ENCODE results near the gene ADH5.

The ADH5 gene

DNA sequence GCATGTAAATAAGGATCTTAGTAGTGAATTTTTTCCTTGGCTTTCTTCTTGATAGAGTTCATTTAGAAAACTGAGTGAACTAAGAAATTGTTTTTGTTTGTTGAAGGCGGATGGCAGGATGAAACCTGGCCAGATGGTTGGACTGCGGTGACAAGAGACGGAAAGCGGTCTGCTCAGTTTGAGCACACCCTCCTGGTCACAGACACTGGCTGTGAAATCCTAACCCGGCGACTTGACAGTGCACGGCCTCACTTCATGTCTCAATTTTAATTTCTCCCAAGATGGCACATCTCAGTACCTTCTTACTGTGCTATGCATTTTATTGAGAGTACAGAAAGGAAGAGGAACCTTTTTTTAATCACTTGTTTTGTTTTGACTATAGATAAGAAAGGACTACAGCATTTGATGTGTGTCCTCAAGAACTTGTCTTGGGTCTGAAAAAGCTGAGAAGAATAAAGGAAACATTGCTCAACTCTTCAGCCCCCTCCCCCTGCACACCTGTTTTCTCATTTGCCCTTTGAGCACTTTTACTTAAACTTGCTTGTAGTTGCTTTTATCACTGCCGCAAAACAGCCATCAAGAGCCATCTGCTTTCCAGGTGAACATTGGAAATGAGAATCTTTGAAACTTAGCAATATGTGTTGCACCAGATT is 27.4 kb downstream of the ADH5 start:
- DNase-seq (ENCODE audit: low read depth), result no peak
- H3K4me3 ChIP-seq (ENCODE audit: low read depth, low read length), result no peak overlapping the region
- in situ Hi-C loops (cut with HindIII; ENCODE audit: low sequenced_read_pairs), result no loop called here
- TF ChIP-seq, protein P1, sequence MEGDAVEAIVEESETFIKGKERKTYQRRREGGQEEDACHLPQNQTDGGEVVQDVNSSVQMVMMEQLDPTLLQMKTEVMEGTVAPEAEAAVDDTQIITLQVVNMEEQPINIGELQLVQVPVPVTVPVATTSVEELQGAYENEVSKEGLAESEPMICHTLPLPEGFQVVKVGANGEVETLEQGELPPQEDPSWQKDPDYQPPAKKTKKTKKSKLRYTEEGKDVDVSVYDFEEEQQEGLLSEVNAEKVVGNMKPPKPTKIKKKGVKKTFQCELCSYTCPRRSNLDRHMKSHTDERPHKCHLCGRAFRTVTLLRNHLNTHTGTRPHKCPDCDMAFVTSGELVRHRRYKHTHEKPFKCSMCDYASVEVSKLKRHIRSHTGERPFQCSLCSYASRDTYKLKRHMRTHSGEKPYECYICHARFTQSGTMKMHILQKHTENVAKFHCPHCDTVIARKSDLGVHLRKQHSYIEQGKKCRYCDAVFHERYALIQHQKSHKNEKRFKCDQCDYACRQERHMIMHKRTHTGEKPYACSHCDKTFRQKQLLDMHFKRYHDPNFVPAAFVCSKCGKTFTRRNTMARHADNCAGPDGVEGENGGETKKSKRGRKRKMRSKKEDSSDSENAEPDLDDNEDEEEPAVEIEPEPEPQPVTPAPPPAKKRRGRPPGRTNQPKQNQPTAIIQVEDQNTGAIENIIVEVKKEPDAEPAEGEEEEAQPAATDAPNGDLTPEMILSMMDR (IDR thresholded peaks at IDR 0.05; ENCODE audit: low read depth, low read length, missing control alignments), result no peak

DNA sequence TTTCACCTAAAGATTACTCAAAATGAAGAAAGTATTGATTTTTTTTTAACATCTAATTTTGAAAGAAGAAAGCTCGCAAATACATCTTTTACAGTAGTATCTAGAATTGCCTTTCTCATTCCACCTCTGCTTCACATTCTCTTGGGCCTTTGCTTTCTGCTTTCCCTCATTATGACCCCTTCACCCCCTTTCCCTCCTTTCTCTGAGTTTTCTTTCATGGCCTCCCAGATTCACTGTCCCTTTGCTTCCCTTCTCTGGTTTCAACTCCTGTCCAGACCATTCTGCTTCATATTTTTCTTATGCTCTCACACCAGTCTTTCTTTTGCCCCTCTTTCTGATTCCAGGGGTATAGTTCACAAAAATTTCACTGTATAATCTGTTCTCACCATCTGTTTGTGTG is 29.0 kb downstream of the ADH5 start:
- TF ChIP-seq, protein P1 (IDR thresholded peaks at IDR 0.05; ENCODE audit: low read depth, low read length, missing control alignments), result no peak
- no peak overlapping the region for H3K4me3 ChIP-seq (ENCODE audit: low read depth, low read length)
- no peak for DNase-seq (ENCODE audit: low read depth)
- in situ Hi-C loops (cut with HindIII; ENCODE audit: low sequenced_read_pairs), result no loop called here

DNA sequence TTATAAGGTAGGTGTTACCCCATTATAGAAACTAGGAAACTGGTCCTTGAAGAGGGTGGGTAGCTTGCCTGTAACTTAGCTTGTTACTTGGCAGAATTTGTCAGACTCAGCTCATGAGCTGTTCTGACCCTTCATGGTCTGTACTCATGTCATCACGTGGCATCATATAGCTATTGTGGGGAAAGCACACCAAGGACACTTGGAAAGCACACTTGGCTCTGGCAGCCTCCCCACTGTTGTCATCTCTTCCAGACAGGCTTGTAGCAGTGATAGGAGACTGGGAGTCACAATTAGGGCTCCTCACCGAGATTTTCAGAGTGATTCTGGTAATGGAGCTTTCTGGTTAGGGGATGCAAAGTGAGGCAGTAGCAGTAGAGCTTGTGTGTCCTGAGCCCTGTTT is 30.4 kb downstream of the ADH5 start:
- H3K4me3 ChIP-seq (ENCODE audit: low read depth, low read length), result no peak overlapping the region
- TF ChIP-seq, protein P1 (IDR thresholded peaks at IDR 0.05; ENCODE audit: low read depth, low read length, missing control alignments), result no peak
- no peak for DNase-seq (ENCODE audit: low read depth)
- in situ Hi-C loops (cut with HindIII; ENCODE audit: low sequenced_read_pairs), result no loop called here

DNA sequence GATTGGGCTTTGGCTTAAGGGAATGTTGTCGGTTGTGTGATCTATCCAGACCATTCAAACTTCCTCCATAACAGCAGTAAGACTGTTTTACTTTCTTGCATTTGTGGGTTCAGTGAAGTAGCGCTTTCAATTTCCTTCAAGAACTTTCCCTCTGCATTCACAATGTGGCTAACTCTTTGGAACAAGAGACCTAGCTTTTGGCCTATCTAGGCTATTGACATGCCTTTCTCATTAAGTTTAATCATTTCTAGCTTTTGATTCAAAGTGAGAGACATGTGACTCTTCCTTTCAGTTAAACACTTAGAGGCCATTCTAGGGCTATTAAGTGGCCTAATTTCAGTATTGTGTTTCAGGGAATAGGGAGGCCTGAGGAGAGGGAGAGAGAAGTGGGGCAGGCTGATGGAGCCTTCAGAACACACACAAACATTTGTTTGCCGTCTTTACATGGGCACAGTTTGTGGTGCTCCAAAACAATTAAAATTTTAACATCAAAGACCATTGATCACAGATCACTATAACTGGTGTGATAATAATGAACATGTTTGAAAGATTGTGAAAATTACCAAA is 34.1 kb downstream of the ADH5 start:
- in situ Hi-C loops (cut with HindIII; ENCODE audit: low sequenced_read_pairs), result no loop called here
- TF ChIP-seq, protein P1 (IDR thresholded peaks at IDR 0.05; ENCODE audit: low read depth, low read length, missing control alignments), result no peak
- no peak for DNase-seq (ENCODE audit: low read depth)
- no peak overlapping the region for H3K4me3 ChIP-seq (ENCODE audit: low read depth, low read length)

DNA sequence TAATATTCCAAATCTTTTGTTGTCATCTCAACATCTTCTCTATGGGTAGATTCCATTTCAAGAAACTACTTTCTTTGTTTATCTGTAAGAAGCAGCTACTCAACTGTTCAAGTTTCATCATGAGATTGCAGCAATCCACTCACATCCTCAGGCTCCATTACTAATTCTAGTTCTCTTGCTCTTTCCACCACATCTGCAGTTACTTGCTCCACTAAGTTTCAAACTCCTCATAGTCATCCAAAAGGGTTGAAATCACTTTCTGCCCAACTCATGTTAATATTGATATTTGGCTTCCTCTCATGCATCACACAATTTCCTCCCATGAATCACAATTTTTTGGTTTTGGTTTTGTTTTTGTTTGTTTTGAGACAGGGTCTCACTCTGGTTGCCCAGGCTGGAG is 35.7 kb downstream of the ADH5 start:
- TF ChIP-seq, protein P1 (IDR thresholded peaks at IDR 0.05; ENCODE audit: low read depth, low read length, missing control alignments), result no peak
- in situ Hi-C loops (cut with HindIII; ENCODE audit: low sequenced_read_pairs), result no loop called here

DNA sequence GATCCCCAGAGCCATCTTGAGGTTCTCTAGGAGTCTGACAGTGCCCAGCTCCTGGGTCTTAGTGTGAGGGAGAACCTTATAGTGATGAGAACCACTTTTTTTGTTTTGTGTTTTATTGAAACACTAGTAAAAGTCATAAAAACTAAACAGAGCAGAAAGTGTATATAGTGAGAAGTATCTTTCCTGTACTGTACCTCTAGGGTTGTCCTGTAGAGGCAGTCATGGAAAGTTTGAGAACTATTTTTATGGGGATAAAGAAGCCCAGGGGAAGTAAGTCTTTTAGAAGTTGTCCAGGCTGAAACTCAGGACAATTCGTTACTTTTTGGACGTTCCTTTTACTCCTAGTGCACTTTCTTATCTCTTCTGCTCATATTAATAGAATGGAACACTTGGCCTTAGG is 40.9 kb downstream of the ADH5 start:
- in situ Hi-C loops (cut with HindIII; ENCODE audit: low sequenced_read_pairs), result no loop called here
- H3K4me3 ChIP-seq (ENCODE audit: low read depth, low read length), result no peak overlapping the region
- no peak for DNase-seq (ENCODE audit: low read depth)
- TF ChIP-seq, protein P1 (IDR thresholded peaks at IDR 0.05; ENCODE audit: low read depth, low read length, missing control alignments), result no peak

More for the DNA sequence above, 35.7 kb downstream of the ADH5 start:
- no peak for DNase-seq (ENCODE audit: low read depth)
- H3K4me3 ChIP-seq (ENCODE audit: low read depth, low read length), result no peak overlapping the region
